GM12872 (cell line): Measurements from ENCODE around the gene UNC5C.

Experiments
- CTCF ChIP-seq: IDR thresholded peaks from 3 replicates; pipeline ENCODE4 v1.5.1; 2011; ENCODE audit warnings: low read depth, mild to moderate bottlenecking, low read length, moderate library complexity; ENCODE audit not compliant: insufficient read depth

Gene UNC5C

GRCh38 chr4:95429416-95429815 is 119.4 kb downstream of the UNC5C start:
- no peak for TF ChIP-seq CTCF

- TF ChIP-seq CTCF = no peak
Observed at GRCh38 chr4:95428291-95429070, 120.3 kb downstream of the UNC5C start.

GRCh38 chr4:95426455-95426854 is 122.3 kb downstream of the UNC5C start:
- TF ChIP-seq CTCF = no peak

GRCh38 chr4:95422436-95422835 is 126.3 kb downstream of the UNC5C start:
- no peak for TF ChIP-seq CTCF

GRCh38 chr4:95421869-95422268 is 126.9 kb downstream of the UNC5C start:
- TF ChIP-seq CTCF = no peak

GRCh38 chr4:95417531-95417930 is 131.2 kb downstream of the UNC5C start:
- TF ChIP-seq CTCF = no peak

- TF ChIP-seq CTCF = no peak
Observed at GRCh38 chr4:95415346-95415771, 133.4 kb downstream of the UNC5C start.
